ENCODE measurements around the gene SELENON.

- TF ChIP-seq TAF1 (IDR thresholded peaks at IDR 0.05; ENCODE audit: borderline replicate concordance, low read depth, low read length) (no peak), POLR2A (IDR thresholded peaks at IDR 0.05; ENCODE audit: low read depth, low read length) (no peak), POLR2AphosphoS5 (IDR thresholded peaks at IDR 0.05; ENCODE audit: low read depth, low read length) (no peak)
Observed at GRCh38 chr1:25864434-25864833, 64.4 kb downstream of the SELENON start.

Data from GM12892 (cell line).